SK-N-SH (cell line): ENCODE results near the gene F2RL3. TPM values are rescaled to one million over a fixed set of nuclear protein-coding genes. Genes with fewer than 3 reads are reported as not detected.

Source experiments
- CTCF ChIA-PET: fragments of 300-600, 350-600 bp; formaldehyde crosslinking; extraction: SDS; loops from one replicate; lab custom pipeline; 2021; lab: Yijun Ruan, JAX
- POLR2A ChIA-PET: fragments of 350-600 bp; sonication (Branson Sonifier 250); formaldehyde crosslinking; extraction: SDS; loops from one replicate; lab custom pipeline; 2020; ENCODE audit warnings: antibody characterized with exemption, inconsistent platforms; lab: Yijun Ruan, JAX
- DNase-seq: peaks from one replicate; pipeline ENCODE4 v3.0.0; 2012
- H2AFZ ChIP-seq: fragments of 200-600 bp; sonication (generic); 2 replicates; pipeline ENCODE4 v1.8.1; 2016; ENCODE audit warnings: antibody characterized with exemption, mild to moderate bottlenecking, low read depth
- H3F3A ChIP-seq: fragments of 200-600 bp; sonication (generic); replicated peaks from 2 replicates; pipeline ENCODE3; 2016; ENCODE audit warnings: antibody characterized with exemption, mild to moderate bottlenecking; ENCODE audit not compliant: insufficient read depth
- H3K27ac ChIP-seq, 2 experiments: fragments of 200-500 bp in 1 of 2; fragments of 200-600 bp in 1 of 2; sonication (Bioruptor generic) in 1 of 2; sonication (generic), shearing (Covaris generic) in 1 of 2; 2 replicates each; pipeline versions ENCODE4 v1.5.1 to v1.6.1; 2014 to 2016; ENCODE audit warnings: low read depth in 2 of 2, inconsistent platforms in 1 of 2, low read length in 1 of 2, mild to moderate bottlenecking in 1 of 2, mixed read lengths in 1 of 2
- H3K27me3 ChIP-seq: fragments of 200-600 bp; sonication (generic), shearing (Covaris generic); 2 replicates; pipeline ENCODE4 v1.6.1; 2016; ENCODE audit warnings: mixed run types; ENCODE audit not compliant: insufficient read depth
- H3K36me3 ChIP-seq, 2 experiments: fragments of 200-500 bp in 1 of 2; fragments of 200-600 bp in 1 of 2; sonication (Bioruptor generic) in 1 of 2; sonication (generic) in 1 of 2; replicated peaks in 1 of 2; 2 replicates each; pipeline versions ENCODE3 to v1.5.1; 2014 to 2016; ENCODE audit warnings: low read length in 1 of 2, mild to moderate bottlenecking in 1 of 2; ENCODE audit not compliant: insufficient read depth in 2 of 2, control insufficient read depth in 1 of 2
- H3K4me1 ChIP-seq, 2 experiments: fragments of 200-500 bp in 1 of 2; fragments of 200-600 bp in 1 of 2; sonication (Bioruptor generic) in 1 of 2; sonication (generic), shearing (Covaris generic) in 1 of 2; 2 replicates each; pipeline versions ENCODE4 v1.5.1 to v1.6.1; 2014 to 2016; ENCODE audit warnings: low read depth in 1 of 2, low read length in 1 of 2, mixed run types in 1 of 2; ENCODE audit not compliant: insufficient read depth in 2 of 2, control insufficient read depth in 1 of 2
- H3K4me2 ChIP-seq: fragments of 200-600 bp; sonication (generic), shearing (Covaris generic); 2 replicates; pipeline ENCODE4 v1.6.1; 2017; ENCODE audit warnings: mixed run types
- H3K4me3 ChIP-seq, 2 experiments: fragments of 200-500 bp in 1 of 2; fragments of 200-600 bp in 1 of 2; sonication (Bioruptor generic) in 1 of 2; sonication (generic), shearing (Covaris generic) in 1 of 2; 2 replicates each; pipeline versions ENCODE4 v1.5.1 to v1.8.1; 2014 to 2016; ENCODE audit warnings: low read depth in 2 of 2, inconsistent platforms in 1 of 2, low read length in 1 of 2, mild to moderate bottlenecking in 1 of 2, mixed read lengths in 1 of 2, moderate library complexity in 1 of 2
- H3K79me2 ChIP-seq: fragments of 200-600 bp; sonication (generic); 2 replicates; pipeline ENCODE4 v1.8.1; 2017; ENCODE audit warnings: mild to moderate bottlenecking; ENCODE audit not compliant: insufficient read depth
- H3K9ac ChIP-seq: fragments of 200-600 bp; sonication (generic); 2 replicates; pipeline ENCODE4 v1.6.1; 2017; ENCODE audit warnings: mixed run types
- H3K9me2 ChIP-seq: fragments of 200-600 bp; sonication (generic); 2 replicates; pipeline ENCODE4 v1.6.1; 2017; ENCODE audit warnings: mixed run types
- H3K9me3 ChIP-seq: fragments of 200-600 bp; sonication (generic); 2 replicates; pipeline ENCODE4 v1.6.1; 2017; ENCODE audit warnings: mixed run types, mild to moderate bottlenecking, moderate library complexity
- H4K20me1 ChIP-seq: fragments of 200-600 bp; sonication (generic); 2 replicates; pipeline ENCODE4 v1.6.1; 2017; ENCODE audit warnings: mild to moderate bottlenecking, mixed run types; ENCODE audit not compliant: insufficient read depth
- CTCF ChIP-seq: fragments of 200-600 bp; sonication (generic); IDR thresholded peaks from 2 replicates; pipeline ENCODE4 v1.6.1; 2017; ENCODE audit warnings: antibody characterized with exemption, mild to moderate bottlenecking, moderate library complexity
- EP300 ChIP-seq, 2 experiments: IDR thresholded peaks; 2 replicates each; pipeline versions ENCODE4 v1.4.0 to v1.6.1; 2012; ENCODE audit warnings: borderline replicate concordance in 1 of 2, low read depth in 1 of 2, low read length in 1 of 2
- FOSL2 ChIP-seq: IDR thresholded peaks from 2 replicates; pipeline ENCODE4 v1.4.0; 2012; ENCODE audit warnings: low read depth, mild to moderate bottlenecking, moderate library complexity, borderline replicate concordance
- FOXJ3 ChIP-seq: sonication (generic); formaldehyde crosslinking; IDR thresholded peaks from 2 replicates; pipeline ENCODE4 v1.5.1; 2020; ENCODE audit warnings: mild to moderate bottlenecking, missing genetic modification reagents
- FOXM1 ChIP-seq: IDR thresholded peaks from 2 replicates; pipeline ENCODE4 v1.4.0; 2012; ENCODE audit warnings: low read depth, mild to moderate bottlenecking
- GABPA ChIP-seq: IDR thresholded peaks from 2 replicates; pipeline ENCODE4 v1.4.0; 2012; ENCODE audit warnings: low read depth, mild to moderate bottlenecking
- MEF2A ChIP-seq: IDR thresholded peaks from 2 replicates; pipeline ENCODE4 v1.4.0; 2012; ENCODE audit warnings: low read depth, borderline replicate concordance
- NRF1 ChIP-seq: IDR thresholded peaks from 2 replicates; pipeline ENCODE4 v1.6.1; 2012; ENCODE audit warnings: low read depth, mild to moderate bottlenecking, low read length
- RCOR1 ChIP-seq: fragments of 150-350 bp; IDR thresholded peaks from 2 replicates; pipeline ENCODE4 v1.6.1; 2017; ENCODE audit warnings: antibody characterized with exemption, low read length
- REST ChIP-seq: IDR thresholded peaks from 2 replicates; pipeline ENCODE4 v1.6.1; 2012; ENCODE audit warnings: mild to moderate bottlenecking, low read depth, low read length, moderate library complexity
- SMC3 ChIP-seq: IDR thresholded peaks from 2 replicates; pipeline ENCODE4 v1.6.1; 2012; ENCODE audit warnings: low read depth, low read length, improper control_type of control experiment
- TEAD4 ChIP-seq: IDR thresholded peaks from 2 replicates; pipeline ENCODE4 v1.4.0; 2012; ENCODE audit warnings: mild to moderate bottlenecking, borderline replicate concordance; ENCODE audit not compliant: insufficient read depth
- USF1 ChIP-seq: IDR thresholded peaks from 2 replicates; pipeline ENCODE4 v1.4.0; 2012; ENCODE audit warnings: low read depth, borderline replicate concordance
- YY1 ChIP-seq: IDR thresholded peaks from 2 replicates; pipeline ENCODE4 v1.4.0; 2012; ENCODE audit warnings: low read depth, mild to moderate bottlenecking
- WGBS: methylation state at CpG from one replicate; pipeline ENCODE4 v1.1.6; 2017; ENCODE audit warnings: low lambda C conversion rate; 5-methylcytosine and 5-hydroxymethylcytosine counted together
- polyA plus RNA-seq, 3 experiments: library from polyadenylated mRNA; depleted of rRNA; stranded (reverse); fragments of >200 nt; gene quantifications; 2 replicates each; pipeline ENCODE4 v1.2.3, GENCODE V29; 2012

The F2RL3 gene
- not detected in 2 replicates for polyA plus RNA-seq (2012; rRNA removed)
- polyA plus RNA-seq (2012; cell fraction: cytosol; rRNA removed) = under 0.01 and 0.01 TPM in 2 replicates
- polyA plus RNA-seq (2012; cell fraction: nucleus; rRNA removed) = not detected in 2 replicates

GRCh38 chr19:16888629-16889365, at the start of gene F2RL3:
F2RL3 (plus strand) TSS chr19:16888999; CDS start chr19:16889190, 191 bp downstream.
- TF ChIP-seq MEF2A (no peak), NRF1 (no peak), FOXM1 (no peak), FOXJ3 (CRISPR knock-in tag) (no peak), CTCF (no peak), FOSL2 (no peak), USF1 (no peak), RCOR1 (no peak), GABPA (no peak)
- Histone ChIP-seq H3K9me3 (no peaks in the 10 kb centered on the region), H3K79me2 (no peaks in the 10 kb centered on the region), H3F3A (no peaks in the 10 kb centered on the region), H3K4me1 (peaks cover 0 to 16% of the 10 kb centered on the region in 2 experiments; a peak in 1 of 4 replicates), H3K4me2 (0 out of 2 replicates have a peak within 1 kb of the TSS, but pooled peaks have one; percentile 15), H3K9ac (no peak within 1 kb of the TSS), H3K9me2 (no peaks in the 10 kb centered on the region), H3K27me3 (no peaks in the 10 kb centered on the region), H3K27ac (no peak within 1 kb of the TSS), H3K4me3 (no peak within 1 kb of the TSS), H4K20me1 (no peaks in the 10 kb centered on the region), H2AFZ (no peak within 1 kb of the TSS), H3K36me3 (no peaks in the 10 kb centered on the region)
- POLR2A ChIA-PET = no interaction called here
- CTCF ChIA-PET = interaction anchor here (0.9 kb wide), 1 partner anchor 48 kb away, joined by 3 read pairs; no protein-coding TSS in a partner anchor
- WGBS = 50% methylated on average over 18 of the region's 31 CpGs
- peak; percentile 71 for DNase-seq

GRCh38 chr19:16841391-16841926, 47.3 kb upstream of the F2RL3 start:
- Histone ChIP-seq H3F3A (no peaks in the 10 kb centered on the region), H3K27me3 (no peaks in the 10 kb centered on the region), H3K79me2 (peaks cover 9% of the 10 kb centered on the region; the same call in 1 of the 2 replicates), H3K9me3 (no peaks in the 10 kb centered on the region), H3K27ac (no peak overlapping the region), H3K9ac (no peak overlapping the region), H3K36me3 (peaks cover 17 to 32% of the 10 kb centered on the region in 2 experiments), H2AFZ (no peak overlapping the region), H3K4me2 (no peak overlapping the region), H4K20me1 (peaks cover 13% of the 10 kb centered on the region), H3K4me1 (no peaks in the 10 kb centered on the region), H3K4me3 (no peak overlapping the region), H3K9me2 (no peaks in the 10 kb centered on the region)
- ChIA-PET CTCF (interaction anchor here (1.0 to 1.2 kb wide), 2 partner anchors 48 to 158 kb away, joined by 3 read pairs; no protein-coding TSS in a partner anchor), POLR2A (no interaction called here)
- DNase-seq = no peak
- WGBS = 95% methylated on average over 15 of the region's 15 CpGs
- no peak for TF ChIP-seq EP300 (IDR thresholded peaks at IDR 0.05; ENCODE audit: borderline replicate concordance in 1 of 2, low read depth in 1 of 2, low read length in 1 of 2)
- no peak for TF ChIP-seq TEAD4
- TF ChIP-seq USF1 = no peak
- TF ChIP-seq YY1 = no peak
- no peak for TF ChIP-seq REST
- no peak for TF ChIP-seq MEF2A
- TF ChIP-seq SMC3 = no peak
